Testis (tissue), 2 donors: ENCODE data around the gene CCR3.

Source experiments
- POLR2A ChIP-seq: fragments of 450-650 bp; IDR thresholded peaks from one replicate; pipeline ENCODE4 v1.6.1; 2017; ENCODE audit warnings: antibody characterized with exemption, mild to moderate bottlenecking, moderate library complexity
- TF ChIP-seq, protein P1 (sequence below), 3 experiments: fragments of 450-650 bp in 2 of 3; fragments of 200-600 bp in 1 of 3; sonication (generic) in 1 of 3; IDR thresholded peaks; one replicate each; pipeline ENCODE4 v1.5.1; 2016 to 2019; ENCODE audit warnings: antibody characterized with exemption in 3 of 3, mild to moderate bottlenecking in 2 of 3, moderate library complexity in 1 of 3

DNA sequence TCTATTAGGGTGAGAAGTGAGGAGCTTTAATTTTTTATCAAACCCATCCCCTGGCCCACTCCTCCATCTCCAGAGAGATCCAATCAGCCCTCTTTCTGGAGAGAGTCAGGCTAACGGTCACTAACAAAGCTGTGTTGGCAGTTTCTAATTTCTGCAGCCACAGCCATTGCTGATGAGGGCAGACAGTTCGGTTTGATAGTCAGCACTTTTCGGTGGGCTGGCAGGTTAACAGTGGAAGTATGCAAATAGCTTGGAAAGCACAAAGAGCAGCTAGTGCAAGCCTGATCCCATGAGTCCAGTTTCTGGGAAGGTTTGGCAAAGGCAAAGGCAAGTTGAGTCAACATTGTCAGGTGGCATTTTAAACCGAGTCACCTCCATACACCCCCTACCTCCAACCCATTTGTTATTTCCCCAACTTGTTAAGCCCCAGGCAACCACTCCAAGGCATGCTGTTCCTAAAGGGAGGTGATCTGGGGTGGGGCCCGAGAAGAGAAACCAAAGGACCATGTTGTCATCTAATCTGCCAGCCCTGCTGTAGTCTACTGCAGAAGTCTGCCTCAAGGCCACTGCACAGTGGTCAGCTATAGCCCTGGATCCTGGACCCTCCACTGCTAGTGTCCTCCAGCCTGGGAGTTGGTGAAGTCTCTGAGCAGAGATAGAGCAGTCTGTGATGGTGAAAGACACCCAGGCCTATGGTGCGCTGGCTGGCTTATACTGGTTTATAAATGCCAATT is 35.8 kb upstream of the CCR3 start:
- TF ChIP-seq, protein P1, sequence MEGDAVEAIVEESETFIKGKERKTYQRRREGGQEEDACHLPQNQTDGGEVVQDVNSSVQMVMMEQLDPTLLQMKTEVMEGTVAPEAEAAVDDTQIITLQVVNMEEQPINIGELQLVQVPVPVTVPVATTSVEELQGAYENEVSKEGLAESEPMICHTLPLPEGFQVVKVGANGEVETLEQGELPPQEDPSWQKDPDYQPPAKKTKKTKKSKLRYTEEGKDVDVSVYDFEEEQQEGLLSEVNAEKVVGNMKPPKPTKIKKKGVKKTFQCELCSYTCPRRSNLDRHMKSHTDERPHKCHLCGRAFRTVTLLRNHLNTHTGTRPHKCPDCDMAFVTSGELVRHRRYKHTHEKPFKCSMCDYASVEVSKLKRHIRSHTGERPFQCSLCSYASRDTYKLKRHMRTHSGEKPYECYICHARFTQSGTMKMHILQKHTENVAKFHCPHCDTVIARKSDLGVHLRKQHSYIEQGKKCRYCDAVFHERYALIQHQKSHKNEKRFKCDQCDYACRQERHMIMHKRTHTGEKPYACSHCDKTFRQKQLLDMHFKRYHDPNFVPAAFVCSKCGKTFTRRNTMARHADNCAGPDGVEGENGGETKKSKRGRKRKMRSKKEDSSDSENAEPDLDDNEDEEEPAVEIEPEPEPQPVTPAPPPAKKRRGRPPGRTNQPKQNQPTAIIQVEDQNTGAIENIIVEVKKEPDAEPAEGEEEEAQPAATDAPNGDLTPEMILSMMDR (IDR thresholded peaks at IDR 0.05) = no peak
- no peak for TF ChIP-seq POLR2A
